ENCODE data around the gene PDSS2. TPM values are rescaled to one million over a fixed set of nuclear protein-coding genes. Genes with fewer than 3 reads are reported as not detected.

Gene PDSS2
- total RNA-seq, 1 experiment from 2014 or later: 16.3 TPM

GRCh38 chr6:107345393-107345792 lies 114.0 kb downstream of the PDSS2 start:
- H3K79me2 ChIP-seq (ENCODE audit: low read length): no peaks in the 10 kb centered on the region
- no peaks in the 10 kb centered on the region for H3K27me3 ChIP-seq (ENCODE audit: low read length)
- H3K4me3 ChIP-seq (ENCODE audit: low read length): no peak overlapping the region
- peak overlapping the region; percentile 22 for H3K4me2 ChIP-seq (ENCODE audit: low read depth, low read length, poor library complexity, severe bottlenecking)
- H3K27ac ChIP-seq (ENCODE audit: low read length): peak overlapping the region; percentile 16; the same call in 1 of the 2 replicates
- H4K20me1 ChIP-seq (ENCODE audit: insufficient read depth, low read depth, low read length): no peaks in the 10 kb centered on the region
- no peak overlapping the region for H2AFZ ChIP-seq (ENCODE audit: low read length)
- H3K4me1 ChIP-seq (ENCODE audit: low read length): peaks cover 21% of the 10 kb centered on the region
- H3K36me3 ChIP-seq (ENCODE audit: insufficient read depth, low read length): no peaks in the 10 kb centered on the region
- H3K9me2 ChIP-seq (replicated peaks; ENCODE audit: insufficient read depth, low read length): no peaks in the 10 kb centered on the region
- H3K9me3 ChIP-seq (ENCODE audit: low read length): no peaks in the 10 kb centered on the region
- H3K9ac ChIP-seq (ENCODE audit: low read length): no peak overlapping the region
- no peak for DNase-seq

- no peak overlapping the region for H3K4me3 ChIP-seq (ENCODE audit: low read length)
- peak overlapping the region; percentile 22 for H3K4me2 ChIP-seq (ENCODE audit: low read depth, low read length, poor library complexity, severe bottlenecking)
- H3K27ac ChIP-seq (ENCODE audit: low read length): peak overlapping the region; percentile 16; the same call in 1 of the 2 replicates
- H3K4me1 ChIP-seq (ENCODE audit: low read length): peaks cover 21% of the 10 kb centered on the region
- no peak for DNase-seq
- no peaks in the 10 kb centered on the region for H3K9me2 ChIP-seq (replicated peaks; ENCODE audit: insufficient read depth, low read length)
- H3K9ac ChIP-seq (ENCODE audit: low read length): no peak overlapping the region
- H4K20me1 ChIP-seq (ENCODE audit: insufficient read depth, low read depth, low read length): no peaks in the 10 kb centered on the region
- H2AFZ ChIP-seq (ENCODE audit: low read length): no peak overlapping the region
- H3K9me3 ChIP-seq (ENCODE audit: low read length): no peaks in the 10 kb centered on the region
- H3K27me3 ChIP-seq (ENCODE audit: low read length): no peaks in the 10 kb centered on the region
- H3K79me2 ChIP-seq (ENCODE audit: low read length): no peaks in the 10 kb centered on the region
- no peaks in the 10 kb centered on the region for H3K36me3 ChIP-seq (ENCODE audit: insufficient read depth, low read length)
Measured at GRCh38 chr6:107344981-107345380, 114.4 kb downstream of the PDSS2 start.

GRCh38 chr6:107344383-107344782 lies 115.0 kb downstream of the PDSS2 start:
- Histone ChIP-seq H3K27me3 (ENCODE audit: low read length) (no peaks in the 10 kb centered on the region), H3K4me1 (ENCODE audit: low read length) (peaks cover 21% of the 10 kb centered on the region), H3K9me3 (ENCODE audit: low read length) (no peaks in the 10 kb centered on the region), H3K4me2 (ENCODE audit: low read depth, low read length, poor library complexity, severe bottlenecking) (peak overlapping the region; percentile 22), H3K79me2 (ENCODE audit: low read length) (no peaks in the 10 kb centered on the region), H3K9ac (ENCODE audit: low read length) (no peak overlapping the region), H3K9me2 (replicated peaks; ENCODE audit: insufficient read depth, low read length) (no peaks in the 10 kb centered on the region), H3K36me3 (ENCODE audit: insufficient read depth, low read length) (no peaks in the 10 kb centered on the region), H4K20me1 (ENCODE audit: insufficient read depth, low read depth, low read length) (no peaks in the 10 kb centered on the region), H3K4me3 (ENCODE audit: low read length) (no peak overlapping the region), H2AFZ (ENCODE audit: low read length) (no peak overlapping the region), H3K27ac (ENCODE audit: low read length) (peak overlapping the region; percentile 16; the same call in 1 of the 2 replicates)
- no peak for DNase-seq

- no peak overlapping the region for H3K9ac ChIP-seq (ENCODE audit: low read length)
- no peak overlapping the region for H2AFZ ChIP-seq (ENCODE audit: low read length)
- no peaks in the 10 kb centered on the region for H3K9me2 ChIP-seq (replicated peaks; ENCODE audit: insufficient read depth, low read length)
- peaks cover 21% of the 10 kb centered on the region for H3K4me1 ChIP-seq (ENCODE audit: low read length)
- no peak overlapping the region for H3K4me3 ChIP-seq (ENCODE audit: low read length)
- no peaks in the 10 kb centered on the region for H3K36me3 ChIP-seq (ENCODE audit: insufficient read depth, low read length)
- no peak overlapping the region for H3K4me2 ChIP-seq (ENCODE audit: low read depth, low read length, poor library complexity, severe bottlenecking)
- H3K27ac ChIP-seq (ENCODE audit: low read length): no peak overlapping the region
- H3K9me3 ChIP-seq (ENCODE audit: low read length): no peaks in the 10 kb centered on the region
- H3K27me3 ChIP-seq (ENCODE audit: low read length): no peaks in the 10 kb centered on the region
- no peak for DNase-seq
- H3K79me2 ChIP-seq (ENCODE audit: low read length): no peaks in the 10 kb centered on the region
- H4K20me1 ChIP-seq (ENCODE audit: insufficient read depth, low read depth, low read length): no peaks in the 10 kb centered on the region
Measured at GRCh38 chr6:107342144-107342543, 117.2 kb downstream of the PDSS2 start.

GRCh38 chr6:107340881-107341280 lies 118.5 kb downstream of the PDSS2 start:
- Histone ChIP-seq H3K27me3 (ENCODE audit: low read length) (no peaks in the 10 kb centered on the region), H3K9ac (ENCODE audit: low read length) (no peak overlapping the region), H3K9me2 (replicated peaks; ENCODE audit: insufficient read depth, low read length) (no peaks in the 10 kb centered on the region), H3K79me2 (ENCODE audit: low read length) (no peaks in the 10 kb centered on the region), H3K9me3 (ENCODE audit: low read length) (no peaks in the 10 kb centered on the region), H4K20me1 (ENCODE audit: insufficient read depth, low read depth, low read length) (no peaks in the 10 kb centered on the region), H3K36me3 (ENCODE audit: insufficient read depth, low read length) (no peaks in the 10 kb centered on the region), H3K4me1 (ENCODE audit: low read length) (peaks cover 19% of the 10 kb centered on the region), H2AFZ (ENCODE audit: low read length) (no peak overlapping the region), H3K4me3 (ENCODE audit: low read length) (no peak overlapping the region), H3K27ac (ENCODE audit: low read length) (no peak overlapping the region), H3K4me2 (ENCODE audit: low read depth, low read length, poor library complexity, severe bottlenecking) (no peak overlapping the region)
- no peak for DNase-seq

- Histone ChIP-seq H3K9ac (ENCODE audit: low read length) (no peak overlapping the region), H3K4me1 (ENCODE audit: low read length) (no peaks in the 10 kb centered on the region)
- no peak for DNase-seq
Measured at GRCh38 chr6:107337191-107337741, 122.1 kb downstream of the PDSS2 start.

GRCh38 chr6:107334026-107334425 lies 125.3 kb downstream of the PDSS2 start:
- Histone ChIP-seq H2AFZ (ENCODE audit: low read length) (no peak overlapping the region), H3K36me3 (ENCODE audit: insufficient read depth, low read length) (no peaks in the 10 kb centered on the region), H3K4me2 (ENCODE audit: low read depth, low read length, poor library complexity, severe bottlenecking) (no peak overlapping the region), H3K27ac (ENCODE audit: low read length) (no peak overlapping the region), H3K27me3 (ENCODE audit: low read length) (no peaks in the 10 kb centered on the region), H3K9ac (ENCODE audit: low read length) (no peak overlapping the region), H3K79me2 (ENCODE audit: low read length) (no peaks in the 10 kb centered on the region), H3K4me3 (ENCODE audit: low read length) (no peak overlapping the region), H3K9me3 (ENCODE audit: low read length) (no peaks in the 10 kb centered on the region), H3K4me1 (ENCODE audit: low read length) (peaks cover 18% of the 10 kb centered on the region), H3K9me2 (replicated peaks; ENCODE audit: insufficient read depth, low read length) (no peaks in the 10 kb centered on the region), H4K20me1 (ENCODE audit: insufficient read depth, low read depth, low read length) (no peaks in the 10 kb centered on the region)
- no peak for DNase-seq

More at GRCh38 chr6:107337191-107337741, 122.1 kb downstream of the PDSS2 start:
- no peak overlapping the region for H3K27ac ChIP-seq (ENCODE audit: low read length)
- no peak overlapping the region for H3K4me2 ChIP-seq (ENCODE audit: low read depth, low read length, poor library complexity, severe bottlenecking)
- no peak overlapping the region for H2AFZ ChIP-seq (ENCODE audit: low read length)
- H3K9me3 ChIP-seq (ENCODE audit: low read length): no peaks in the 10 kb centered on the region
- H3K36me3 ChIP-seq (ENCODE audit: insufficient read depth, low read length): no peaks in the 10 kb centered on the region
- no peaks in the 10 kb centered on the region for H3K27me3 ChIP-seq (ENCODE audit: low read length)
- no peaks in the 10 kb centered on the region for H3K79me2 ChIP-seq (ENCODE audit: low read length)
- H4K20me1 ChIP-seq (ENCODE audit: insufficient read depth, low read depth, low read length): no peaks in the 10 kb centered on the region
- H3K4me3 ChIP-seq (ENCODE audit: low read length): no peak overlapping the region
- no peaks in the 10 kb centered on the region for H3K9me2 ChIP-seq (replicated peaks; ENCODE audit: insufficient read depth, low read length)

GRCh38 chr6:107333491-107333890 lies 125.9 kb downstream of the PDSS2 start:
- no peak for DNase-seq
- no peaks in the 10 kb centered on the region for H3K9me2 ChIP-seq (replicated peaks; ENCODE audit: insufficient read depth, low read length)
- H3K4me3 ChIP-seq (ENCODE audit: low read length): no peak overlapping the region
- H2AFZ ChIP-seq (ENCODE audit: low read length): no peak overlapping the region
- no peaks in the 10 kb centered on the region for H4K20me1 ChIP-seq (ENCODE audit: insufficient read depth, low read depth, low read length)
- H3K36me3 ChIP-seq (ENCODE audit: insufficient read depth, low read length): no peaks in the 10 kb centered on the region
- H3K27me3 ChIP-seq (ENCODE audit: low read length): no peaks in the 10 kb centered on the region
- H3K4me2 ChIP-seq (ENCODE audit: low read depth, low read length, poor library complexity, severe bottlenecking): no peak overlapping the region
- no peaks in the 10 kb centered on the region for H3K79me2 ChIP-seq (ENCODE audit: low read length)
- no peak overlapping the region for H3K9ac ChIP-seq (ENCODE audit: low read length)
- no peaks in the 10 kb centered on the region for H3K9me3 ChIP-seq (ENCODE audit: low read length)
- peaks cover 18% of the 10 kb centered on the region for H3K4me1 ChIP-seq (ENCODE audit: low read length)
- no peak overlapping the region for H3K27ac ChIP-seq (ENCODE audit: low read length)
